ENCODE data around the gene ARHGAP21.

DNA sequence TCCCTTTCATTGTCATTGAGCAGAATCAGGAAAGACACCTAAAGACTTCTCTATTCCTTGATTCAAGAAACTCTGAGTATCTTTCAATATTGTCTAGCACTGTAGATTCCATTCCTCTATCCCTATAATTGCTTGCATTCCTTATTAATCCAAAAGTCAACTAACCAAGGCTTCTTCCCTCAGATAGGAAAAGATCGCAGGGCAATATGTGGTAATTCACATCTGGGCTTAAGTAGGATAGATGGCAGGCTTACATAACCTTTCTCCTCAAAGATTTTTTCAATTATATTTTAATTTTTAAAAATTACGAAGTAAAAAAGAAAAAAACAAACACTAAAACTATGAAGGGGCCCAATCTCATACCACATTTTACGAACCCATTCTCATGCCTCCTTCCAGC, 7.1 kb upstream of the ARHGAP21 start:
- no peak for TF ChIP-seq EZH2phosphoT487 (IDR thresholded peaks at IDR 0.05; ENCODE audit: insufficient read depth, low read depth)
- TF ChIP-seq EZH2 (IDR thresholded peaks at IDR 0.05; ENCODE audit: insufficient read depth, poor library complexity, severe bottlenecking) = no peak

All from GM23248 (cell line).